ENCODE results near the gene WDPCP.
"Not testable (repeated sequence)": the region's sequence is repeated elsewhere in the genome, so short reads cannot be mapped to it uniquely, and the experiment has no call there.

The WDPCP gene

DNA sequence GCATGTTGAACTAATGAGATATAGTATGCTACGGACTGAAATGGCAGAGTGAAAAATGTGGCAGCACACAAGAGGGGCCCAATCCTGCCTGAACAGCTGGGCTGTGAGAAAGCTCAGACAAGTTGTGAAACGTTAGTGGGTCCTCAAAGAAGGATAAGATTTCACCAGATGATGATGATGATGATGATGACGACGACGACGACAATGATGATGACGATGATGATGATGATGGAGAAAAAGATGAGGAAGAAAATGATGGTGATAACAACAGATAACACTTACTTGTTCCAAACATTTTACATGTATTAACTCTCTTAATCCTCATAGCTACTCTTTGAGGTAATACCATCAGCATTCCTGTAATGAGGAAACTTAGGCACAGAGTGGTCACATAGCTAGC lies 94.2 kb downstream of the WDPCP start:
- H3K36me3 ChIP-seq (ENCODE audit: insufficient read depth, low read length), result no peaks in the 10 kb centered on the region
- H3K9ac ChIP-seq (ENCODE audit: low read depth, low read length), result no peak overlapping the region
- peaks cover 10% of the 10 kb centered on the region; the same call in 1 of the 2 replicates for H3K4me1 ChIP-seq (ENCODE audit: insufficient read depth, low read length)
- no peaks in the 10 kb centered on the region for H3K9me3 ChIP-seq (ENCODE audit: control insufficient read depth, insufficient read depth, low read length)

DNA sequence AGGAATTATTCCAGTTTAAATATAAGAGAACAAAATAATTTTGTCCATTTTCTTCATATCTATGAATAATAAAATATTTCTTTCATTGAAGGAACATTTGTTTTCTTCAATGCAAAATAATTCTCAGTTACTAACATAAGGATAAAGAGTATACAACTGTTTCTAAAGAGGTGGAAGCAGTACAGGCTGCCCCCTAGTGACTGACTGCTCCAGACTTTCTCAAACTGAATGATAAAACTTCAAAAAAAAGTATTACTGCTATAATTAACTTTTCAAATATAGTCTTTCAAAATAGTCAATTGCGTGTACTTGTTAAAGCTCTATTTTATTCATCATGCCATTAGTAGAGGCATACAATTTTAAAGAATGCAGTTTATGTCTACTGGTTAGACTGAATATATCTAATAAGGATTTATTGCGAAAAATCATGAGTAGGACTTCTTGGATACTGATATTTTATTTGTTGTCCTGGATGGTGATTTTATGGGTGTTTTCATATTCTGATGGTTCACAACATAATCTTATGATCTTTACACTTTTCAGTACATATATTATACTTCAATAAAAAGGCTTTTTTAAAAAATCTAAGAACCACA lies 100.1 kb downstream of the WDPCP start:
- Histone ChIP-seq H3K36me3 (ENCODE audit: insufficient read depth, low read length) (no peaks in the 10 kb centered on the region), H3K4me1 (ENCODE audit: insufficient read depth, low read length) (no peaks in the 10 kb centered on the region; the same call in 1 of the 2 replicates)

GRCh38 chr2:63486861-63487290 lies 101.4 kb downstream of the WDPCP start:
- Histone ChIP-seq H3K9ac (ENCODE audit: low read depth, low read length) (no peak overlapping the region), H3K36me3 (ENCODE audit: insufficient read depth, low read length) (no peaks in the 10 kb centered on the region), H3K9me3 (ENCODE audit: control insufficient read depth, insufficient read depth, low read length) (no peaks in the 10 kb centered on the region), H3K4me1 (ENCODE audit: insufficient read depth, low read length) (no peaks in the 10 kb centered on the region; the same call in 1 of the 2 replicates)

More for the DNA sequence above, 100.1 kb downstream of the WDPCP start:
- Histone ChIP-seq H3K9ac (ENCODE audit: low read depth, low read length) (no peak overlapping the region), H3K9me3 (ENCODE audit: control insufficient read depth, insufficient read depth, low read length) (no peaks in the 10 kb centered on the region)

DNA sequence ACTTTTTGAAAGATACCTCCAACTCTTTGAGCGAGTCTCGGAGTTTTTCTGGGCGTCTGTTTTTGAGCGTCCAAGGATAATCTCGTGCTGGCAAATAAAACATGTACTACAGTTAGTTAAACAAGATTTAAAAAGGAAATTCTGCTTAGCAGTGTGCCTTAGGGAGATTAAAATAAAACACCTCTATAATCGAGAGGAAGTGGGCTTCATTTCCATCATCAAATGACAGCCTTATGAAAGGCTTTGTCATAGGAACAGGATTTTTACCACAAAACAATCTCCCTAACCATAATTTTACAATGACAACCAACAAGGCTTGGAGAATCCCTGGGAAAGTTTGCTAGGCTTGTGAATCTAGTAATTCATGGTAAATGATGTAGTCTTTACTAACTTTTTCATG lies 103.4 kb downstream of the WDPCP start:
- Histone ChIP-seq H3K4me1 (ENCODE audit: insufficient read depth, low read length) (no peaks in the 10 kb centered on the region; the same call in 1 of the 2 replicates), H3K9ac (ENCODE audit: low read depth, low read length) (no peak overlapping the region)

DNA sequence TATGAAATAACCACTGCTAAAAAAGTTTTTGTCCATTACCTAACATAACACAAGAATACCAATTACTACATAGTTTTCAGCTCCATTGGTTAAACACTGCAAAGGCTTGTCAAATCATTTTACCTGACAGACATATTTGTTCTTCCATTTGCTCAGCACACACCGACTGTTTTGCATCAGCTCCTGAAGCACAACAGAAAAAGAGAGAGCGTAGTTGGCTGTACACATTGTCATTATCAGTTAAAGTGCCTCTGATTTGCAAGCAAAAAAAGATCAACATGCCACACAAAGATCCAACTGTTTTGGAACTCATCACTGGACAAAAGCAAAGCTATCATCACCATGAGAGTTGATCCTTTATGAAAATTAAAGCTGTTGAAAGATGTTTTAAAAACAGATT lies 103.8 kb downstream of the WDPCP start:
- no peaks in the 10 kb centered on the region for H3K36me3 ChIP-seq (ENCODE audit: insufficient read depth, low read length)
- no peak overlapping the region for H3K9ac ChIP-seq (ENCODE audit: low read depth, low read length)
- H3K4me1 ChIP-seq (ENCODE audit: insufficient read depth, low read length), result no peaks in the 10 kb centered on the region; the same call in 1 of the 2 replicates
- H3K9me3 ChIP-seq (ENCODE audit: control insufficient read depth, insufficient read depth, low read length), result no peaks in the 10 kb centered on the region

More for the DNA sequence above, 103.4 kb downstream of the WDPCP start:
- Histone ChIP-seq H3K36me3 (ENCODE audit: insufficient read depth, low read length) (no peaks in the 10 kb centered on the region), H3K9me3 (ENCODE audit: control insufficient read depth, insufficient read depth, low read length) (no peaks in the 10 kb centered on the region)

DNA sequence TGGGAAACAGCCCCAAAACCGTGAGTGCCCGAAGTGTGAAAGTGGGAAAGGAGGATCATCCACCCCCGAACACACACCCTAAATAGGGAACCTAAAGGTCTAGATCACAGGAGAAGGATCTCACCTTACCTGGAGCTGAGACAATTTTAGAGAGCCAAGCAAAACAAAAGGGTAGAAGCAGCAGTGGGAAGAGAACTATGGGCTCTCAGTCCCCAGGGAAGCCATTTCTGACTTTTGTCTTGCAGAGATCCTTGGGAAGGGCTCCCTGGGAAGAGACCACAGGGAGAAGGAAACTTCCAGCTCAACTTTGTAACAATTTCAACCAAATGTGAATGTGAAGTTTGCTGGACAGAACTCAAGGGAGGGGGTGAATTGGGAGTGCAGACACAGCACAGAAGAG lies 110.6 kb downstream of the WDPCP start:
- no peak overlapping the region for H3K9ac ChIP-seq (ENCODE audit: low read depth, low read length)
- H3K36me3 ChIP-seq (ENCODE audit: insufficient read depth, low read length), result no peaks in the 10 kb centered on the region
- H3K9me3 ChIP-seq (ENCODE audit: control insufficient read depth, insufficient read depth, low read length), result no peaks in the 10 kb centered on the region
- H3K4me1 ChIP-seq (ENCODE audit: insufficient read depth, low read length), result peaks cover 8% of the 10 kb centered on the region; the same call in 1 of the 2 replicates

DNA sequence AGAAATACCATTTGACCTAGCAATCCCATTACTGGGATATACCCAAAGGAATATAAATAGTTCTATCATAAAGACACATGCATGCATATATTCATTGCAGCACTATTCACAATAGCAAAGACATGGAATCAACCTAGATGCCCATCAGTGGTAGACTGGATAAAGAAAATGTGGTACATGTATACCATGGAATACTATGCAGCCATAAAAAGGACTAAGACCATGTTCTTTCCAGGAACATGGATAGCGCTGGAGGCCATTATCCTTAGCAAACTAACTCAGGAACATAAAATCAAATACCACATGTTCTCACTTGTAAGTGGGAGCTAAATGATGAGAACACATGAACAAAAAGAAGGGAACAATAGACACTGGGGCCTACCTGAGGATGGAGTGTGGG lies 119.0 kb downstream of the WDPCP start:
- not testable (repeated sequence) for H3K36me3 ChIP-seq (ENCODE audit: insufficient read depth, low read length); H3K9me3 ChIP-seq (ENCODE audit: control insufficient read depth, insufficient read depth, low read length); H3K4me1 ChIP-seq (ENCODE audit: insufficient read depth, low read length); H3K9ac ChIP-seq (ENCODE audit: low read depth, low read length)

DNA sequence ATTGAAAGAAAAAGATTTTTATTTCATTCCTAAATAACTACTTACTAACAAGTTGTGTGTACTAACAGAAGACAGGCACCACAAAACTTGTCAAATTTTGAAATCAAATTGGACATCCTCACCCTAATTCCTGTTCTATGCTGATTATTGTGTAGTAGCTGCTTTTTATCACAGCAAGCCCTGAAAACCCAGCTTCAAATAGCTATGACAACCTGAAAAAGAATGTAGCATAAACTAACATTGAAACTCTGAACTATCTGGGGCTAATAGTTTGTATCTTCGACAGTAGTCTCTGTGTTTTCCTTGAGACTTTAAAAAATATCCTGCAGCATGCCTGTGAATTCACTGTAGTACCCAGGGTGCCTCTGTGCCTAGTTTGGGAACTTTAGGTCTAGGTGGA lies 122.6 kb downstream of the WDPCP start:
- no peak overlapping the region for H3K9ac ChIP-seq (ENCODE audit: low read depth, low read length)
- H3K9me3 ChIP-seq (ENCODE audit: control insufficient read depth, insufficient read depth, low read length), result no peaks in the 10 kb centered on the region

DNA sequence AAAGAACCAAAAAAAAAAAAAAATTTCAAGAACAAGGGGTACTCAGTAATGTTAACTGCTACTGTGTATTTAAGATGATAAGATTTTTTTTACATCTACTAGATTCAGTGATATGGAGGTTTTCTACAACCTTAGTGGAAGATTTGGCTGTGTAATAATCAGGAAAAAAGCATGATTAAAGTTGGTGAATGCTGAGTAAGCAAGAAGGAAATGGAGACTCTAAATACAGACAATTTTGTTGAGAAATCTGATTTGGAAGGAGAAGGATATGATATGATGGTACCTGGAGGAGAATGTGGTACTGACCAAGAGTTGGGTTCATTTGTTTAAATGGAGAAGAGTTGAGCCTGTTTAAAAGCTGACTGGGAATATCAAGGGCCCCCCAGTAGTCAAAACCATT lies 125.1 kb downstream of the WDPCP start:
- Histone ChIP-seq H3K9me3 (ENCODE audit: control insufficient read depth, insufficient read depth, low read length) (no peaks in the 10 kb centered on the region), H3K36me3 (ENCODE audit: insufficient read depth, low read length) (no peaks in the 10 kb centered on the region), H3K4me1 (ENCODE audit: insufficient read depth, low read length) (no peaks in the 10 kb centered on the region), H3K9ac (ENCODE audit: low read depth, low read length) (no peak overlapping the region)

More for the DNA sequence above, 122.6 kb downstream of the WDPCP start:
- no peaks in the 10 kb centered on the region for H3K36me3 ChIP-seq (ENCODE audit: insufficient read depth, low read length)
- no peaks in the 10 kb centered on the region for H3K4me1 ChIP-seq (ENCODE audit: insufficient read depth, low read length)

DNA sequence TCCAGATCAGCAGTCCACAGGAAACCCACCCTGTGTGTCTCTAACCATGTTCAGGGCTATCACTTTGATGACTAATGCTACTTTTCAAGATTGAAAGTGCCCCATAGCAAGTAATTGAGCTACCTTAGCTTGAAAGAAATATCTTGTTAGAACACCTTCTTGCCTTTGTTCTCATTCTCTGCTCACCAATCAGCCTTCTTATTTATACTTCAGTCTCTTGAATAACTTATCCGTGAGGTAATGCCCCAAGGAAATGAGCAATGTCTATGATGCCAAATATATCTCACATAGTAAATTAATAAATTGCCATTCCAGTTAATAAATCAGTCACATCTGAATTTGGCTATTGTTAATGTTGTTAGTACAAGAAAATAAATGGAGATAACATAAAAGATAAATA lies 141.6 kb downstream of the WDPCP start:
- no peaks in the 10 kb centered on the region for H3K36me3 ChIP-seq (ENCODE audit: insufficient read depth, low read length)
- H3K9me3 ChIP-seq (ENCODE audit: control insufficient read depth, insufficient read depth, low read length), result no peaks in the 10 kb centered on the region
- no peaks in the 10 kb centered on the region for H3K4me1 ChIP-seq (ENCODE audit: insufficient read depth, low read length)
- no peak overlapping the region for H3K9ac ChIP-seq (ENCODE audit: low read depth, low read length)

GRCh38 chr2:63444565-63445288 lies 143.6 kb downstream of the WDPCP start:
- peaks cover 6% of the 10 kb centered on the region; the same call in 1 of the 2 replicates for H3K4me1 ChIP-seq (ENCODE audit: insufficient read depth, low read length)
- no peak overlapping the region for H3K9ac ChIP-seq (ENCODE audit: low read depth, low read length)
- H3K9me3 ChIP-seq (ENCODE audit: control insufficient read depth, insufficient read depth, low read length), result no peaks in the 10 kb centered on the region
- no peaks in the 10 kb centered on the region for H3K36me3 ChIP-seq (ENCODE audit: insufficient read depth, low read length)

- no peaks in the 10 kb centered on the region for H3K36me3 ChIP-seq (ENCODE audit: insufficient read depth, low read length)
- H3K9ac ChIP-seq (ENCODE audit: low read depth, low read length), result no peak overlapping the region
- H3K4me1 ChIP-seq (ENCODE audit: insufficient read depth, low read length), result peaks cover 6% of the 10 kb centered on the region; the same call in 1 of the 2 replicates
- no peaks in the 10 kb centered on the region for H3K9me3 ChIP-seq (ENCODE audit: control insufficient read depth, insufficient read depth, low read length)
Measured at GRCh38 chr2:63440612-63441011, 147.7 kb downstream of the WDPCP start.

DNA sequence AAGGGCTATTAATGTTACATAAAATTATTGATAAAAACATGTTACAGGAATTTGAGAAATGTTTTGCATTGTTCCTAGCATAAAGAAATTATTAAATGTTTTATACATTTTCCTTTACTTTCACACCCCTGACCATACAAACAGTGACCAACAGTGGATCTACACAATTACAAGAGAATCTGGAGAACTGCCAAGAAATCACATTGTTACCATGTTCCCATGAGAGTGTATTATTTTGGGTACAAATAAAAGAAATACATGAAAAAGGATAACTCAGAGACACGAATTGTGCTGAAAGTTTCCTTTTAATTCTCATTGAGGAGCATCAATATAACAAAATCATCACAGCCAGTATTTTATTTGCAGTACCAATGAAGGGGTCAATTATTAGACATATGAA lies 150.1 kb downstream of the WDPCP start:
- Histone ChIP-seq H3K4me1 (ENCODE audit: insufficient read depth, low read length) (peaks cover 6% of the 10 kb centered on the region; the same call in 1 of the 2 replicates), H3K36me3 (ENCODE audit: insufficient read depth, low read length) (no peaks in the 10 kb centered on the region), H3K9me3 (ENCODE audit: control insufficient read depth, insufficient read depth, low read length) (no peaks in the 10 kb centered on the region), H3K9ac (ENCODE audit: low read depth, low read length) (no peak overlapping the region)

DNA sequence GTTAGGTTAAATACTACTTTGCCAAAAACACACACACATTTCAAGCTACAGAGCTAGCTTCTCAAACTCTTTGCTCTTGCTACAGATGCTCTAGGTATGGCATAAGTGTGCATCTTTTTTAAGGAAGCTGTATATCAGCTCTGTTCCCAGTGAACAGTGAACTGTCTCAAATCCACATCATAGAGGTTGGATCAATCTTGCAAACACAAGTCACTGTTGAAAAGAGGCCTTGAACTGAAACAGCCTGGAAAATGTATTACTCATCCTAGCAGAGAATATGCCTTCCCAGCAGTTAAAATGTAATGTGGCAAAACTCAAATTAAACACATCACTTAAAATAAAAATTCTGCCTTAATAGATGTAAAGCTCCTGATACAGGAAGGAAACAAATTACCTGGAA lies 151.8 kb downstream of the WDPCP start:
- Histone ChIP-seq H3K36me3 (ENCODE audit: insufficient read depth, low read length) (no peaks in the 10 kb centered on the region), H3K9ac (ENCODE audit: low read depth, low read length) (no peak overlapping the region), H3K4me1 (ENCODE audit: insufficient read depth, low read length) (peaks cover 6% of the 10 kb centered on the region; the same call in 1 of the 2 replicates), H3K9me3 (ENCODE audit: control insufficient read depth, insufficient read depth, low read length) (no peaks in the 10 kb centered on the region)

DNA sequence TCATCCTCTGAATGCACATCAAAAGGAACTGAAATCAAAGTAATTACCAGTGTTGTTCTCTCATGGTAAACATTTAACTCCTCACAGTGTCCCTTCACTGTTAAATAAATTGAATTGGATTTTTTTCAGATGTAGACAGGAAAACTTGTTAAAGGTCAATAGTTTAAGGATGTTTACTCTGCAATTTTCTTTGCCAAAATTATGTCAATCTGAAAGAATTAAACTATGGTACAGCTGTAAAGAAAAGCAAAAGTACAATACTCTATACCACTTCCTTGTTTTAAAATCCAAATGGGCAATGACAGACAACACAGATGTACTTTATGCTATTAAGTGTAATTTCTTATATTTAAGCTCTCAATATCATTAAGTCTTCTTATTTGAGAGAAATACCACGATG lies 153.2 kb downstream of the WDPCP start:
- Histone ChIP-seq H3K9me3 (ENCODE audit: control insufficient read depth, insufficient read depth, low read length) (no peaks in the 10 kb centered on the region), H3K9ac (ENCODE audit: low read depth, low read length) (no peak overlapping the region), H3K36me3 (ENCODE audit: insufficient read depth, low read length) (no peaks in the 10 kb centered on the region), H3K4me1 (ENCODE audit: insufficient read depth, low read length) (no peaks in the 10 kb centered on the region)

All from ES-I3 (cell line).